CD4-positive, alpha-beta T cell treated with Interleukin-12 subunit alpha and Interleukin-12 subunit beta, for 1 hour (primary cell): ENCODE data around the gene NXN.
"Not testable (repeated sequence)": the region's sequence is repeated elsewhere in the genome, so short reads cannot be mapped to it uniquely, and the experiment has no call there.

Source experiments
- DNase-seq: peaks from one replicate; pipeline ENCODE4 v3.0.0-alpha.2; 2020

The NXN gene

GRCh38 chr17:752002-752619 is 227.5 kb downstream of the NXN start, which contains the start of gene GEMIN4:
Gene GEMIN4 (minus strand): TSS chr17:752264. CDS start chr17:752142, 122 bp downstream.
- DNase-seq, result peak; percentile 98

- DNase-seq, result peak; percentile 52
These were observed 228.1 kb downstream of the NXN start for GRCh38 chr17:751269-752001.

- no peak for DNase-seq
These were observed 229.0 kb downstream of the NXN start for GRCh38 chr17:750431-751037.

GRCh38 chr17:749359-749758 is 230.2 kb downstream of the NXN start:
- DNase-seq, result not testable (repeated sequence)
